MM.1S (cell line): Measurements from ENCODE around the gene ABCA1.

Source experiments
- DNase-seq: peaks from one replicate; pipeline ENCODE4 v3.0.0-alpha.2; 2015
- H2AFZ ChIP-seq: fragments of 300-600 bp; sonication (generic); 2 replicates; pipeline ENCODE4 v1.6.0; 2016; ENCODE audit warnings: antibody characterized with exemption, low read length
- H3F3A ChIP-seq: fragments of 300-600 bp; sonication (generic); 2 replicates; pipeline ENCODE4 v1.6.1; 2016; ENCODE audit warnings: mild to moderate bottlenecking, antibody characterized with exemption, low read length, moderate library complexity, mixed read lengths; ENCODE audit not compliant: insufficient read depth
- H3K27ac ChIP-seq: fragments of 300-600 bp; sonication (generic); 2 replicates; pipeline ENCODE4 v1.5.1; 2016; ENCODE audit warnings: mild to moderate bottlenecking, low read length
- H3K27me3 ChIP-seq: fragments of 300-600 bp; sonication (generic); replicated peaks from 2 replicates; pipeline ENCODE4 v1.6.0; 2016; ENCODE audit warnings: low read length; ENCODE audit not compliant: insufficient read depth
- H3K36me3 ChIP-seq: fragments of 300-600 bp; sonication (generic); replicated peaks from 2 replicates; pipeline ENCODE4 v1.6.1; 2016; ENCODE audit warnings: mild to moderate bottlenecking, low read length, mixed read lengths; ENCODE audit not compliant: insufficient read depth
- H3K4me1 ChIP-seq: fragments of 300-600 bp; sonication (generic); 2 replicates; pipeline ENCODE4 v1.6.1; 2016; ENCODE audit warnings: low read length, mixed read lengths
- H3K4me2 ChIP-seq: fragments of 300-600 bp; sonication (generic); 2 replicates; pipeline ENCODE4 v1.6.0; 2016; ENCODE audit warnings: low read depth, low read length
- H3K4me3 ChIP-seq: fragments of 300-600 bp; sonication (generic); 2 replicates; pipeline ENCODE4 v1.5.1; 2016; ENCODE audit warnings: low read length, mixed read lengths
- H3K79me2 ChIP-seq: fragments of 300-600 bp; sonication (generic); 2 replicates; pipeline ENCODE4 v1.6.1; 2016; ENCODE audit warnings: mixed run types, low read length, mixed read lengths
- H3K9ac ChIP-seq: fragments of 300-600 bp; sonication (generic); 2 replicates; pipeline ENCODE4 v1.6.1; 2016; ENCODE audit warnings: low read length, mixed read lengths
- H3K9me2 ChIP-seq: fragments of 300-600 bp; sonication (generic); replicated peaks from 2 replicates; pipeline ENCODE4 v1.6.1; 2016; ENCODE audit warnings: mild to moderate bottlenecking, low read length, mixed read lengths; ENCODE audit not compliant: insufficient read depth
- H3K9me3 ChIP-seq: fragments of 300-600 bp; sonication (generic); replicated peaks from 2 replicates; pipeline ENCODE4 v1.6.1; 2016; ENCODE audit warnings: mild to moderate bottlenecking, low read length, mixed read lengths; ENCODE audit not compliant: insufficient read depth
- H4K20me1 ChIP-seq: fragments of 300-600 bp; sonication (generic); 2 replicates; pipeline ENCODE4 v1.6.1; 2016; ENCODE audit warnings: mild to moderate bottlenecking, low read length, moderate library complexity, mixed read lengths; ENCODE audit not compliant: insufficient read depth
- EZH2 ChIP-seq: fragments of 300-600 bp; sonication (generic); optimal IDR thresholded peaks from 2 replicates; pipeline ENCODE3; 2017; ENCODE audit warnings: low read depth, mild to moderate bottlenecking, antibody characterized with exemption, low read length, mixed read lengths
- EZH2phosphoT487 ChIP-seq: fragments of 300-600 bp; sonication (generic); IDR thresholded peaks from 2 replicates; pipeline ENCODE4 v1.6.1; 2018; ENCODE audit warnings: antibody characterized with exemption, low read length
- TF ChIP-seq, protein P1 (sequence below): fragments of 300-600 bp; sonication (generic); IDR thresholded peaks from 2 replicates; pipeline ENCODE4 v1.5.1; 2016; ENCODE audit warnings: antibody characterized with exemption, low read length, mixed read lengths

Gene ABCA1

DNA sequence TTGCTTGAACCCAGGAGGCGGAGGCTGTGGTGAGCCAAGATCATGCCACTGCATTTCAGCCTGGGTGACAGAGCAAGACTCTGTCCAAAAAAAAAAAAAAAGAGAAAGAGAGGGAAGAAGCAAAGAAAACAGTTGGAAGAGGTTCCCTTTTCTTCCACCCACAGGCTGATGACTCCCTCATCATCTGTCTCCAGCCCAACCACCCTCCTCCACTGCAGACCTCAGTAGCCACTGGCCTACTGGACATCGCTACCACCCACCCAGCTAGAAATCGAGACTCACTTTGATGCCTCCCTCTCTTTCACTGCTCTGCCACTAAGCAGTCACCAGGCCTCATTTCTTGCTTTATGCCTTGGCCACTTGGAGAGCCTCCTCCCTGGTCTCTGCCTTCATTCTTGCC is 92.8 kb downstream of the ABCA1 start:
- Histone ChIP-seq H3K9ac (no peak overlapping the region), H3K79me2 (no peaks in the 10 kb centered on the region), H3K9me2 (no peaks in the 10 kb centered on the region), H4K20me1 (no peaks in the 10 kb centered on the region), H3K9me3 (no peaks in the 10 kb centered on the region), H3K27me3 (no peaks in the 10 kb centered on the region), H3F3A (no peaks in the 10 kb centered on the region), H3K4me3 (no peak overlapping the region), H2AFZ (no peak overlapping the region), H3K4me1 (0 out of 2 replicates have a peak, but pooled peaks cover 4% of the 10 kb centered on the region), H3K27ac (no peak overlapping the region), H3K4me2 (no peak overlapping the region), H3K36me3 (no peaks in the 10 kb centered on the region)
- no peak for TF ChIP-seq EZH2phosphoT487
- TF ChIP-seq, protein P1, sequence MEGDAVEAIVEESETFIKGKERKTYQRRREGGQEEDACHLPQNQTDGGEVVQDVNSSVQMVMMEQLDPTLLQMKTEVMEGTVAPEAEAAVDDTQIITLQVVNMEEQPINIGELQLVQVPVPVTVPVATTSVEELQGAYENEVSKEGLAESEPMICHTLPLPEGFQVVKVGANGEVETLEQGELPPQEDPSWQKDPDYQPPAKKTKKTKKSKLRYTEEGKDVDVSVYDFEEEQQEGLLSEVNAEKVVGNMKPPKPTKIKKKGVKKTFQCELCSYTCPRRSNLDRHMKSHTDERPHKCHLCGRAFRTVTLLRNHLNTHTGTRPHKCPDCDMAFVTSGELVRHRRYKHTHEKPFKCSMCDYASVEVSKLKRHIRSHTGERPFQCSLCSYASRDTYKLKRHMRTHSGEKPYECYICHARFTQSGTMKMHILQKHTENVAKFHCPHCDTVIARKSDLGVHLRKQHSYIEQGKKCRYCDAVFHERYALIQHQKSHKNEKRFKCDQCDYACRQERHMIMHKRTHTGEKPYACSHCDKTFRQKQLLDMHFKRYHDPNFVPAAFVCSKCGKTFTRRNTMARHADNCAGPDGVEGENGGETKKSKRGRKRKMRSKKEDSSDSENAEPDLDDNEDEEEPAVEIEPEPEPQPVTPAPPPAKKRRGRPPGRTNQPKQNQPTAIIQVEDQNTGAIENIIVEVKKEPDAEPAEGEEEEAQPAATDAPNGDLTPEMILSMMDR = no peak
- no peak for TF ChIP-seq EZH2
- DNase-seq = no peak

DNA sequence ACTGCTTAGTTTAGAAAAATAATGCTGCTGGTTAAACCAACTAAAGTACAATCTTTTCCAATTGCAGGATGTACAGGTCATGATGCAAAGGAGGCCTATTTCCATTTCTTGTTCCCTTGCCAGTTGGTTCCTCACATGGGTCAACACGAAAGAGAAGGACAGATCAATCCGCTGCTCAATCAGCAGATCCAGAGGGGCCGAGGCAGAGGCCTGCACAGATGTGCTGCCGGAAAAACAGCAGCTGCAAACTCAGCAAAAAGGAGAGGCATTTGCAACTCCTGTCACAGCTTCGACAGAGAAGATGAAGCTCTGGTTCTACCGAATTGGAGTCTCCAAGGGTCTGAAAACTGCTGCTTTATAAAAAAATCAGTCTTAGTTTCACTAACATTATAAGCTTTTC is 94.3 kb downstream of the ABCA1 start:
- Histone ChIP-seq H4K20me1 (no peaks in the 10 kb centered on the region), H3K36me3 (no peaks in the 10 kb centered on the region), H3K9me2 (no peaks in the 10 kb centered on the region), H3K4me3 (no peak overlapping the region), H3K9ac (no peak overlapping the region), H3K79me2 (no peaks in the 10 kb centered on the region), H3K27me3 (no peaks in the 10 kb centered on the region), H3F3A (no peaks in the 10 kb centered on the region), H2AFZ (no peak overlapping the region), H3K27ac (no peak overlapping the region), H3K9me3 (no peaks in the 10 kb centered on the region), H3K4me1 (0 out of 2 replicates have a peak, but pooled peaks cover 4% of the 10 kb centered on the region), H3K4me2 (no peak overlapping the region)
- DNase-seq = no peak
- no peak for TF ChIP-seq EZH2
- no peak for TF ChIP-seq EZH2phosphoT487
- TF ChIP-seq, protein P1 = no peak

DNA sequence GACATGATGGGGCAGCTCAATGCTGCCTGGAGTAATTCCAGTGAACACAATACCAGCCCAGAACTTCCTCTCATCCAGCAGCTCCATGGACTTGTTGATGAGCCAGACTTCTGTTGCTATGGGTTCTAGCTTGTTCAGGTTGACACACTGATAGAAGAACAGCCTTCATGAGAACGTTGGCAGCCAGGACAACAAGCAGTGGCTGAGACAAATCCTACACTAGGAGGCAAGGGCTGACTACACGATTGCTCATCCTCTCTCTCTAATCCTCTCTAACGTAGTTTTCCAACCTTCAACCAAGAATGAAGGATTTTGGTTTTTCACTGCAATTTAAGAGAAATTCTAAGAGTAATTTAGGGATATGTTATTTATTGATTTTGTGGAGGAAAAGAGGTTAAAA is 96.3 kb downstream of the ABCA1 start:
- Histone ChIP-seq H3K4me1 (0 out of 2 replicates have a peak, but pooled peaks cover 4% of the 10 kb centered on the region), H3K36me3 (no peaks in the 10 kb centered on the region), H3K27me3 (no peaks in the 10 kb centered on the region), H3K4me2 (no peak overlapping the region), H2AFZ (no peak overlapping the region), H3K9me3 (no peaks in the 10 kb centered on the region), H3K9ac (no peak overlapping the region), H4K20me1 (no peaks in the 10 kb centered on the region), H3K9me2 (no peaks in the 10 kb centered on the region), H3F3A (no peaks in the 10 kb centered on the region), H3K27ac (no peak overlapping the region), H3K4me3 (no peak overlapping the region), H3K79me2 (no peaks in the 10 kb centered on the region)
- no peak for DNase-seq
- TF ChIP-seq EZH2phosphoT487 = no peak
- no peak for TF ChIP-seq EZH2
- TF ChIP-seq, protein P1 = no peak
